Prostate gland (tissue), 2 donors: ENCODE measurements around the gene CIPC.

Experiments used
- POLR2A ChIP-seq: fragments of 450-650 bp; IDR thresholded peaks from one replicate; pipeline ENCODE4 v1.6.1; 2016; ENCODE audit warnings: antibody characterized with exemption, mild to moderate bottlenecking
- POLR2AphosphoS5 ChIP-seq: sonication (generic); formaldehyde crosslinking; IDR thresholded peaks from one replicate; pipeline ENCODE4 v1.6.1; 2017; ENCODE audit warnings: antibody characterized with exemption
- TF ChIP-seq, protein P1 (sequence below), 4 experiments: fragments of 200-600 bp in 2 of 4; fragments of 450-650 bp in 2 of 4; sonication (generic) in 2 of 4; IDR thresholded peaks; 1 replicate in 3 of 4; 2 replicates in 1 of 4; pipeline ENCODE4 v1.5.1; 2016 to 2019; ENCODE audit warnings: antibody characterized with exemption in 4 of 4, mild to moderate bottlenecking in 2 of 4, moderate library complexity in 2 of 4

DNA sequence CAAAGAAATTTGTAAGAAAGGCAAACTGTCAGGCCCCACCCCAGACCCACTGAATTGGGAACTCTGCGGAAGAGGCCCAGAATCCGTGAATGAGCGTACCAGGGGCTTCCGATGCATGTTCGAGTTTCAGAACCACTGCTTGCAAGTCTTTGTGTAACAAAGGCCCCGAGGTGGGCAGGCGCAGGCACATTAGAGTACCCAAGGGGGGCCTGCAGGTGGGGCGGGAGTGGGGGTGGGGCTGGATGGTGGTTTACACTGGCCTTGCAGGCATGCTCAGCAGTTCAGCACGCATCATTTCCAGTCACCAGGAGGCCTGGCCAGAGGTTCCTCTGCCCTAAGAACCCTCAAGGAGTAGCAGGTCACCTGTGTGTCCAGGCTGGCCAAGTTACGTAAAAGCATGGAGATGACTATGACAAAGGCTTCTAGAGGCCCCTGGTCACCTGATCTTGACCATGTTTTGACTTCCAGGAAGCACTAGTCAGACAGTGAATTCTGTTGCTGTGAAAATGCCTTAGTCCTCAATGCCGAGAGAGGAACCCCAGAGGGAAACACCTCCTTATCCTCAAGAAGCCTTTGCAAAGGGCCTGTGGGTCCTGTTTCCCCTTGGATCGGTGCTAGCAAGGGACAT lies 36.3 kb upstream of the CIPC start:
- TF ChIP-seq POLR2A (no peak), POLR2AphosphoS5 (no peak)
- TF ChIP-seq, protein P1, sequence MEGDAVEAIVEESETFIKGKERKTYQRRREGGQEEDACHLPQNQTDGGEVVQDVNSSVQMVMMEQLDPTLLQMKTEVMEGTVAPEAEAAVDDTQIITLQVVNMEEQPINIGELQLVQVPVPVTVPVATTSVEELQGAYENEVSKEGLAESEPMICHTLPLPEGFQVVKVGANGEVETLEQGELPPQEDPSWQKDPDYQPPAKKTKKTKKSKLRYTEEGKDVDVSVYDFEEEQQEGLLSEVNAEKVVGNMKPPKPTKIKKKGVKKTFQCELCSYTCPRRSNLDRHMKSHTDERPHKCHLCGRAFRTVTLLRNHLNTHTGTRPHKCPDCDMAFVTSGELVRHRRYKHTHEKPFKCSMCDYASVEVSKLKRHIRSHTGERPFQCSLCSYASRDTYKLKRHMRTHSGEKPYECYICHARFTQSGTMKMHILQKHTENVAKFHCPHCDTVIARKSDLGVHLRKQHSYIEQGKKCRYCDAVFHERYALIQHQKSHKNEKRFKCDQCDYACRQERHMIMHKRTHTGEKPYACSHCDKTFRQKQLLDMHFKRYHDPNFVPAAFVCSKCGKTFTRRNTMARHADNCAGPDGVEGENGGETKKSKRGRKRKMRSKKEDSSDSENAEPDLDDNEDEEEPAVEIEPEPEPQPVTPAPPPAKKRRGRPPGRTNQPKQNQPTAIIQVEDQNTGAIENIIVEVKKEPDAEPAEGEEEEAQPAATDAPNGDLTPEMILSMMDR (IDR thresholded peaks at IDR 0.05), result no peak
